Type B pancreatic cell (in vitro differentiated cells): ENCODE measurements around the gene DOHH. TPM values are rescaled to one million over a fixed set of nuclear protein-coding genes. Genes with fewer than 3 reads are reported as not detected.

ENCODE experiments used
- DNase-seq: peaks from one replicate; pipeline ENCODE4 v3.0.0; 2021; ENCODE audit warnings: mixed read lengths; ENCODE audit not compliant: unreplicated experiment; ENCODE audit errors: extremely low spot score
- H3K27ac Mint-ChIP-seq: 2 replicates; pipeline ENCODE4 v1.8.0; 2021; ENCODE audit warnings: mild to moderate bottlenecking, mixed read lengths
- H3K27me3 Mint-ChIP-seq: 2 replicates; pipeline ENCODE4 v1.8.0; 2021; ENCODE audit warnings: mixed read lengths
- H3K36me3 Mint-ChIP-seq: 2 replicates; pipeline ENCODE4 v1.8.0; 2021; ENCODE audit warnings: mixed read lengths
- H3K4me1 Mint-ChIP-seq: one replicate; pipeline ENCODE4 v1.8.0; 2021; ENCODE audit warnings: mixed read lengths; ENCODE audit not compliant: unreplicated experiment
- H3K4me3 Mint-ChIP-seq: 2 replicates; pipeline ENCODE4 v1.8.0; 2021; ENCODE audit warnings: mild to moderate bottlenecking, mixed read lengths
- H3K9me3 Mint-ChIP-seq: 2 replicates; pipeline ENCODE4 v1.8.0; 2021; ENCODE audit warnings: mixed read lengths
- CTCF ChIP-seq: fragments of 200-600 bp; sonication (generic); conservative IDR thresholded peaks from 2 replicates; pipeline ENCODE4 v1.5.0; 2021; ENCODE audit warnings: antibody characterized with exemption, mild to moderate bottlenecking
- total RNA-seq: library from RNA; stranded (reverse); gene quantifications from 2 replicates; pipeline ENCODE4 v1.2.1, GENCODE V29; 2021; ENCODE audit warnings: low replicate concordance

Gene DOHH
- total RNA-seq, 1 donor from 2014 or later, result 10.8 TPM

- no peaks in the 10 kb centered on the region for H3K9me3 Mint-ChIP-seq
- no peak for DNase-seq
- H3K27ac Mint-ChIP-seq, result no peak overlapping the region
- H3K36me3 Mint-ChIP-seq, result no peaks in the 10 kb centered on the region
- TF ChIP-seq CTCF, result no peak
- H3K27me3 Mint-ChIP-seq, result no peaks in the 10 kb centered on the region
- no peak overlapping the region for H3K4me3 Mint-ChIP-seq
- H3K4me1 Mint-ChIP-seq, result peaks cover 8% of the 10 kb centered on the region
Observed at GRCh38 chr19:3536429-3537100, 36.1 kb upstream of the DOHH start.

- Mint-ChIP-seq H3K4me1 (peaks cover 8% of the 10 kb centered on the region), H3K27ac (no peak overlapping the region), H3K27me3 (no peaks in the 10 kb centered on the region), H3K9me3 (no peaks in the 10 kb centered on the region), H3K36me3 (no peaks in the 10 kb centered on the region), H3K4me3 (no peak overlapping the region)
- no peak for TF ChIP-seq CTCF
- no peak for DNase-seq
Observed at GRCh38 chr19:3535981-3536380, 35.5 kb upstream of the DOHH start.

- Mint-ChIP-seq H3K27ac (peak overlapping the region; percentile 64), H3K36me3 (no peaks in the 10 kb centered on the region)
- no peak for TF ChIP-seq CTCF
Observed at GRCh38 chr19:3535563-3535965, 35.1 kb upstream of the DOHH start.

GRCh38 chr19:3535235-3535535, 34.7 kb upstream of the DOHH start:
- no peaks in the 10 kb centered on the region for H3K36me3 Mint-ChIP-seq
- no peak overlapping the region for H3K4me3 Mint-ChIP-seq
- no peak for TF ChIP-seq CTCF
- peak overlapping the region; percentile 64 for H3K27ac Mint-ChIP-seq
- H3K27me3 Mint-ChIP-seq, result no peaks in the 10 kb centered on the region
- no peak for DNase-seq
- peaks cover 8% of the 10 kb centered on the region for H3K4me1 Mint-ChIP-seq
- no peaks in the 10 kb centered on the region for H3K9me3 Mint-ChIP-seq

More at GRCh38 chr19:3535563-3535965, 35.1 kb upstream of the DOHH start:
- Mint-ChIP-seq H3K27me3 (no peaks in the 10 kb centered on the region), H3K4me3 (no peak overlapping the region), H3K9me3 (no peaks in the 10 kb centered on the region), H3K4me1 (peaks cover 8% of the 10 kb centered on the region)
- no peak for DNase-seq

- TF ChIP-seq CTCF, result no peak
- H3K36me3 Mint-ChIP-seq, result no peaks in the 10 kb centered on the region
- H3K27ac Mint-ChIP-seq, result peak overlapping the region; percentile 64
- peaks cover 8% of the 10 kb centered on the region for H3K4me1 Mint-ChIP-seq
- no peaks in the 10 kb centered on the region for H3K9me3 Mint-ChIP-seq
- DNase-seq, result no peak
- H3K27me3 Mint-ChIP-seq, result no peaks in the 10 kb centered on the region
- no peak overlapping the region for H3K4me3 Mint-ChIP-seq
Observed at GRCh38 chr19:3534375-3535234, 34.1 kb upstream of the DOHH start.
